Stimulated activated CD4-positive, alpha-beta T cell treated with anti-CD3 and anti-CD28 coated beads, Interleukin-12 subunit alpha, Interleukin-12 subunit beta, amount 100 ng/mL, for 24 hours (primary cell): ENCODE results near the gene AUTS2.

Experiments
- DNase-seq, 2 experiments: peaks; one replicate each; pipeline ENCODE4 v3.0.0-alpha.2; 2020; ENCODE audit warnings: low read depth in 2 of 2

Gene AUTS2

DNA sequence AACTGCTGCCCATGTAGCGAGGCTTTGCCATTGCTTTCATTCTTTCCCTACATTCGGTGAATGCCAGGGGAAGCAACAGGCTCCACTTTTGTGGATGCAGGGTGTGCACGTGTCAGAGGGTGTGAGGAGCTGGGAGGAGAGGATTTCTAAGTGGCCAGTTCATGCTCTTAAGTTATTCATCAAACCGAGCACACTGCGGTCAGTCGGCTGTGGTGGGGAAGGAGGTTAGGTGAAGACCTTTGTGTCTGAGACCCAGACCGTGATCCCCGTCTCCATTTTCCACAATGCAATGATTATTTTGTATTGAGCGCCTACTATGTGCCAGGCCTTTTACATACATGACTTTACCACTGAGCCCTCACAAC lies 1095.0 kb downstream of the AUTS2 start:
- no peak for DNase-seq

- peak in 1 of 2 experiments; percentile 28 for DNase-seq
Measured at GRCh38 chr7:70693686-70694433, 1095.6 kb downstream of the AUTS2 start.

- DNase-seq = no peak
Measured at GRCh38 chr7:70694434-70694970, 1096.2 kb downstream of the AUTS2 start.

GRCh38 chr7:70694971-70695794 lies 1096.9 kb downstream of the AUTS2 start:
- no peak for DNase-seq

- no peak for DNase-seq
Measured at GRCh38 chr7:70695795-70696083, 1097.5 kb downstream of the AUTS2 start.

GRCh38 chr7:70696201-70696754 lies 1098.0 kb downstream of the AUTS2 start:
- DNase-seq = no peak

GRCh38 chr7:70698219-70698832 lies 1100.1 kb downstream of the AUTS2 start:
- DNase-seq = no peak

GRCh38 chr7:70699271-70699670 lies 1101.0 kb downstream of the AUTS2 start:
- no peak for DNase-seq

GRCh38 chr7:70700055-70700940 lies 1102.0 kb downstream of the AUTS2 start:
- DNase-seq = no peak

DNA sequence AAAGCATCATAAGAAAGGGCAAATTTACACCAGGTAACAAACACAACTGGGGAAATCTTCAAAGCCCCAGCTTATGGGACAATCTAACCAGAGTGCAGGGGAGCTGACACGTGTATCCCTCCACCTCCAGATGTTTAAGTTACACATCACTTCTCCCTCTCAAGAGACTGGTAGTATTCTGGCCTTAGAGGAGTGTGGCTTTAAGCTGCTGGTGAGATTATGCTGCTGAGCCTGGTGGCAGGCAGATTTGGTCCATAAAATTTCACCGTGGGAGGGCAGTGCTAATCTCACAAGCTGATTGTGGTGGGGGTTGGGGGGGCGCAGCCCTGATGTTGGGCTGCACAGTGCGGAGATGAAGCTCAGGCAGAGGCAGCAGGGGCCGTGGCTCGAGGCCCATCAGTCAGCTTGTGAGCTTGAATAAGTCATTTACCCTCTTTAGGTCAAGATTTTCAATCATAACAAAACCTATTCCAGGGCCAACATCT lies 1102.7 kb downstream of the AUTS2 start:
- no peak for DNase-seq

DNA sequence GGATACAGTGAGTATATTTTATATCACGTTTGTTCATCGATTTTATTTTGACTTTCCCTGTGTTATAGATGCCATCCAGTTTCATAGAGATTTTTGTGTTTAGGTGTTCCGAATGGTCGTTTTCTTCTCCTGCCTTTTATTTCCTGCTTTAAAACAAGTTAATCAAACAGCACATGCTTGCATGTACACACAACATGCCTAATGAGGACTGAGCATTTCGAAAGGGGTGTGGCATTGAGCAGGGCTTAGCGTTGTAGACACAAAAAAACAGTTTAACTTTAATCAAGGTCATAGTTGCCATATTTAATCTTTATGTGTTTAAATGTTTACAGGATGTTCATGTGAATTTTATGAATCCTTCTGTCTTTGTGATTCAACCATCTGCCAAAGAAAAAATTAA lies 1103.2 kb downstream of the AUTS2 start:
- DNase-seq = no peak

GRCh38 chr7:70701991-70702390 lies 1103.7 kb downstream of the AUTS2 start:
- DNase-seq = no peak

- DNase-seq = no peak
Measured at GRCh38 chr7:70703785-70704184, 1105.5 kb downstream of the AUTS2 start.

GRCh38 chr7:70704831-70705346 lies 1106.6 kb downstream of the AUTS2 start:
- DNase-seq = no peak

GRCh38 chr7:70706204-70706603 lies 1107.9 kb downstream of the AUTS2 start:
- no peak for DNase-seq

GRCh38 chr7:70706698-70707097 lies 1108.4 kb downstream of the AUTS2 start:
- DNase-seq = no peak

DNA sequence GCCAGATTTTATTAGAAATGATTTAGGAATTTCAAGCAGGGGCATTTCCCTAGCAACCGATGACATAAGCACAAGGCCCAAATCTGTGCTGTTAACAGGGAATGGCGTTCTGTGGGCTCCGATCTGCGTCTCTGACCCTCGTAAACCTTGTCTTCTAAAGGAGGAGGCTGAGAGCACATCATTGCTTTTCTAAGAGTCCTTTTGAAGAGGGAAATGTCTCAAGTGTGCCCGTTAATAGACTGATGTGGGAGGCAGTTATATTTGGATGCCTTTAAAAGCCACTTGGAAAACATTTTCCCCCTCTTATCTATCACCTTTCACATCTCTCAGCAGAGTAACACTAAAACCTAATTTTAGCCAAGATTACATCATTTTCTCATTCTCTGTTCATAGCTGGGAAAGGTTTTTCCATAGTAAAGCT lies 1109.6 kb downstream of the AUTS2 start:
- DNase-seq = no peak

DNA sequence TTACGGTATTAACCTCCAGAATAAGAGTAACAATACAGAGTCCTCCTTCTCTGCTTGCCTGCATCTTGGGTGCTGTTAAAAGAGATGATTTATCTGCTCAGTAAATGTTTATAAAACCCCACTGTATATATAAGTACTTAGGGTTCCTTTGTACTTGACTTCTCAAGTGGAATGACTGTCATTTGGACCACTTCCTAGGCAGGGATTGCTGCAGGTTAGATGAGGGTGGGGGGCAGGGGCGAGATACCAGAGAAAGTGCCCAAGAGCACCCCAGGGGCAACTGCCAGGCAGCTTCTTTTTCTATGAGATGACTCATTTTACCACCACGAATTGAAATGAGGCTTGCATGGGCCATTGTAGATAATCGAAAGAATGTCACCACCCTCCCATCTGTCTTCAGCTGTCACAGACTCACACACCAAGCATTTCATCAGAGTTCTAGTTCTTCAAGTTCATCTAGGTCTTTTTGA lies 1111.8 kb downstream of the AUTS2 start:
- DNase-seq = no peak

- DNase-seq = no peak
Measured at GRCh38 chr7:70710651-70711050, 1112.4 kb downstream of the AUTS2 start.

DNA sequence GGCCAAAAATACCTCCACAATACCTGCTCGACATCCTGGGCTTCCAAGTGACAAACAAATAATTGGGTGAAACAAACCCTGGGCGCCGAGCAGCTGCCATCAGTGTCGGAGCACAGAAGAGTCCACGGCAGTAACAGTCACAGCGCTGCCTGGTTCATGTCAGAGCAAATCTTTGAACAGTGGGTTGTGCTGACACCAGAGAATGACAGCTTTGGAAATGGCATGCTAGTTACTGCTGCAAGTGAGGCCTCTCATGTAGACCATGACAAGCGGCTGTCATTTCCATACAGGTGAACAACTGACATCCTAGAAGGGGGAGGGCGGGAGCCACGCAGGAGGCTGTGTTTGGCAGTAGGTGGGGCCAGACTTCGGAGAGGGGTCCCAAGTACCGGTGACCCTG lies 1113.2 kb downstream of the AUTS2 start:
- DNase-seq = no peak

DNA sequence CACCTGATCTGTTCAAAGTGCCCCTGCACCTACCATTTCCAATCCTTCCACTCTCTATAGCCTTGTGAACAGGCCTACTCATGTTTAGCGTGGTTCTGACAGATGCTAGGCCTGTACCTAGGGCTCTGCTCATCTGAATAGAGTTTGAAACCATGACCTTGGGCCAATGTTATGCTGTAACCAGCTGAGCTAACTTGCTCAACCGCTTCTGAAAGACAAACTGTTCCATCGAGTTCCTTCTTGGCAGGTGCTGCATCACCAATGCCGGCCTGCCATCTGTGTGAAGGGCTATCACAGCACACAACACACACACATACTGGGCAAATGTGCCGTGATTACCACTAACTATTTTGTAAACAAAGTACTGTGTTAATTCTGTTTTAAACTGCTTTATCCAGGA lies 1114.7 kb downstream of the AUTS2 start:
- no peak for DNase-seq
